GM12878 (cell line): ENCODE data around the gene IL1RAPL1. TPM values are rescaled to one million over a fixed set of nuclear protein-coding genes. Genes with fewer than 3 reads are reported as not detected.
A peak's percentile ranks its signal among the peaks of the same experiment; 100 is the strongest.

ENCODE experiments used
- ATAC-seq: fragments of 200-7000 bp; cut with Tn5 transposase; 3 replicates; pipeline ENCODE4 v1.9.1; 2020; ENCODE audit warnings: mild to moderate bottlenecking, moderate library complexity
- BruUV-seq: library from RNA; stranded (reverse); fragments of 400-500 nt; replicated peaks from 2 replicates; lab custom pipeline; 2021; lab: Mats Ljungman, UMichigan
- CTCF ChIA-PET: fragments of 300-600 bp; sonication (Branson Sonifier 250); formaldehyde crosslinking; extraction: SDS; loops from one replicate; lab custom pipeline; 2021; ENCODE audit warnings: inconsistent platforms; lab: Yijun Ruan, JAX
- POLR2A ChIA-PET: fragments of 350-600 bp; formaldehyde crosslinking; extraction: SDS; loops from one replicate; lab custom pipeline; 2021; ENCODE audit warnings: inconsistent platforms; lab: Charles Lee
- RAD21 ChIA-PET: fragments of 300-600 bp; sonication (Branson Sonifier 250); formaldehyde crosslinking; loops from one replicate; lab custom pipeline; 2023; ENCODE audit warnings: antibody characterized with exemption; ENCODE audit not compliant: unreplicated experiment; lab: Charles Lee
- SMC1A ChIA-PET: fragments of 300-600 bp; sonication (Branson Sonifier 250); formaldehyde crosslinking; loops from one replicate; lab custom pipeline; 2023; ENCODE audit not compliant: unreplicated experiment, uncharacterized antibody; lab: Charles Lee
- DNase-seq: peaks from one replicate; pipeline ENCODE4 v3.0.0-alpha.2; 2011; ENCODE audit warnings: low read depth, low spot score
- FAIRE-seq: peaks from 3 replicates; lab custom pipeline; 2011; peaks lifted over from hg19 to GRCh38; lab: Jason Lieb, UNC
- H2AFZ ChIP-seq: 2 replicates; pipeline ENCODE4 v1.6.0; 2011; ENCODE audit warnings: low read depth, low read length, control low read depth; ENCODE audit not compliant: control insufficient read depth
- H3K27ac ChIP-seq: 2 replicates; pipeline ENCODE4 v1.5.1; 2011; ENCODE audit warnings: control low read depth; ENCODE audit not compliant: control insufficient read depth, insufficient read depth
- H3K27me3 ChIP-seq, 2 experiments: replicated peaks in 1 of 2; 2 replicates each; pipeline versions ENCODE4 v1.6.0 to v1.6.1; 2011; ENCODE audit warnings: low read length in 1 of 2; ENCODE audit not compliant: control insufficient read depth in 2 of 2, insufficient read depth in 2 of 2
- H3K36me3 ChIP-seq, 2 experiments: 2 replicates each; pipeline ENCODE4 v1.5.1; 2011; ENCODE audit warnings: low read length in 1 of 2; ENCODE audit not compliant: control insufficient read depth in 2 of 2, insufficient read depth in 2 of 2
- H3K4me1 ChIP-seq: 2 replicates; pipeline ENCODE4 v1.6.1; 2011; ENCODE audit warnings: mild to moderate bottlenecking, low read length, moderate library complexity, mixed read lengths; ENCODE audit not compliant: control insufficient read depth, insufficient read depth
- H3K4me2 ChIP-seq: 2 replicates; pipeline ENCODE4 v1.6.0; 2011; ENCODE audit warnings: control low read depth; ENCODE audit not compliant: control insufficient read depth, insufficient read depth
- H3K4me3 ChIP-seq: fragments of 200-600 bp; sonication (generic); 2 replicates; pipeline ENCODE4 v1.5.1; 2016
- H3K79me2 ChIP-seq: 2 replicates; pipeline ENCODE4 v1.6.0; 2011; ENCODE audit warnings: low read length; ENCODE audit not compliant: control insufficient read depth, insufficient read depth
- H3K9ac ChIP-seq: 2 replicates; pipeline ENCODE4 v1.8.0; 2011; ENCODE audit warnings: low read length, control low read depth, mixed read lengths; ENCODE audit not compliant: control insufficient read depth, insufficient read depth
- H3K9me3 ChIP-seq: replicated peaks from 3 replicates; pipeline ENCODE4 v1.5.1; 2011; ENCODE audit warnings: mild to moderate bottlenecking, low read length; ENCODE audit not compliant: control insufficient read depth, insufficient read depth
- H4K20me1 ChIP-seq: 2 replicates; pipeline ENCODE4 v1.6.0; 2011; ENCODE audit not compliant: control insufficient read depth, insufficient read depth
- BHLHE40 ChIP-seq, 2 experiments: fragments of 450-650 bp in 1 of 2; IDR thresholded peaks; 2 replicates each; pipeline ENCODE4 v1.6.1; 2011 to 2017; ENCODE audit warnings: low read depth in 2 of 2, borderline replicate concordance in 1 of 2, improper control_type of control experiment in 1 of 2, low read length in 1 of 2, mild to moderate bottlenecking in 1 of 2
- DPF2 ChIP-seq: fragments of 450-650 bp; IDR thresholded peaks from 2 replicates; pipeline ENCODE4 v1.6.1; 2017; ENCODE audit warnings: mild to moderate bottlenecking
- MLLT1 ChIP-seq: fragments of 450-650 bp; IDR thresholded peaks from 2 replicates; pipeline ENCODE4 v1.6.1; 2016; ENCODE audit warnings: mild to moderate bottlenecking
- NFYB ChIP-seq: IDR thresholded peaks from 2 replicates; pipeline ENCODE4 v1.6.1; 2011; ENCODE audit warnings: low read depth, mild to moderate bottlenecking, low read length, improper control_type of control experiment, moderate library complexity; ENCODE audit not compliant: insufficient read depth
- RAD21 ChIP-seq: IDR thresholded peaks from 2 replicates; pipeline ENCODE4 v1.6.1; 2011; ENCODE audit warnings: mild to moderate bottlenecking, low read depth, low read length, moderate library complexity; ENCODE audit not compliant: insufficient read depth
- SMAD5 ChIP-seq: IDR thresholded peaks from 2 replicates; pipeline ENCODE4 v1.6.1; 2016; ENCODE audit warnings: antibody characterized with exemption, low read depth
- SMC3 ChIP-seq: IDR thresholded peaks from 2 replicates; pipeline ENCODE4 v1.6.1; 2011; ENCODE audit warnings: low read length, improper control_type of control experiment, borderline replicate concordance
- SUZ12 ChIP-seq: fragments of 200-600 bp; sonication (generic); IDR thresholded peaks from one replicate; pipeline ENCODE4 v1.6.1; 2018; ENCODE audit warnings: antibody characterized with exemption, mild to moderate bottlenecking; ENCODE audit not compliant: unreplicated experiment
- TAF1 ChIP-seq: IDR thresholded peaks from 2 replicates; pipeline ENCODE4 v1.6.1; 2011; ENCODE audit warnings: mild to moderate bottlenecking, low read depth, low read length, borderline replicate concordance
- ZNF217 ChIP-seq: fragments of 450-650 bp; IDR thresholded peaks from 2 replicates; pipeline ENCODE4 v1.6.1; 2017; ENCODE audit warnings: antibody characterized with exemption, mild to moderate bottlenecking
- WGBS: methylation state at CpG from one replicate; pipeline ENCODE4 v1.1.6; 2016; ENCODE audit warnings: low lambda C conversion rate; ENCODE audit not compliant: insufficient replicate concordance, insufficient coverage; ENCODE audit errors: missing lambda C conversion rate; 5-methylcytosine and 5-hydroxymethylcytosine counted together
- in situ Hi-C: fragments of 300-500 bp; cut with MboI; formaldehyde crosslinking; loops from 9 replicates; pipeline ENCODE4 v1.14.3; 2018; ENCODE audit warnings: mixed read lengths
- intact Hi-C: fragments of 100-400 bp; cut with micrococcal nuclease; formaldehyde crosslinking; loops from one replicate; pipeline ENCODE4 v1.14.2; 2022; ENCODE audit not compliant: unreplicated experiment
- polyA plus RNA-seq, 11 experiments: library from polyadenylated mRNA; depleted of rRNA in 4 of 11; unstranded in 6 of 11; stranded (reverse) in 5 of 11; fragments of >200 nt; fragmentation: Nextera tagmentation in 4 of 11; fragmentation: Illumina TruSeq in 1 of 11; extraction: Ambion mirVana in 4 of 11; extraction: Trizol in 1 of 11; gene quantifications; 1 replicate in 1 of 11; 2 replicates in 10 of 11; pipeline versions ENCODE4 v1.2.1 to v1.2.3, GENCODE V29; 2011 to 2016; ENCODE audit warnings: inconsistent platforms in 2 of 11, missing spikeins in 2 of 11, low read depth in 1 of 11
- total RNA-seq, 4 experiments: library from RNA; depleted of rRNA in 3 of 4; stranded (reverse); fragments of >200 nt in 3 of 4; fragmentation: Illumina TruSeq in 1 of 4; extraction: Trizol in 1 of 4; gene quantifications; 2 replicates each; pipeline versions ENCODE4 v1.2.1 to v1.2.3, GENCODE V29; 2013 to 2021
- TF ChIP-seq, protein P1 (sequence below): fragments of 450-650 bp; IDR thresholded peaks from 2 replicates; pipeline ENCODE4 v1.6.1; 2016; ENCODE audit warnings: mild to moderate bottlenecking, moderate library complexity, borderline replicate concordance
- TF ChIP-seq, protein P2 (sequence below): fragments of 150-350 bp; IDR thresholded peaks from 2 replicates; pipeline ENCODE4 v1.6.1; 2014; ENCODE audit warnings: mild to moderate bottlenecking, low read depth, low read length
- TF ChIP-seq, protein P3 (sequence below), 3 experiments: IDR thresholded peaks in 2 of 3; conservative IDR thresholded peaks in 1 of 3; 2 replicates each; pipeline ENCODE4 v1.5.1; 2011; ENCODE audit warnings: low read depth in 3 of 3, low read length in 3 of 3, mild to moderate bottlenecking in 3 of 3, control low read depth in 2 of 3, moderate library complexity in 2 of 3, inconsistent platforms in 1 of 3, mixed read lengths in 1 of 3; ENCODE audit not compliant: control insufficient read depth in 2 of 3, insufficient read depth in 1 of 3; ENCODE audit errors: extremely low read depth in 1 of 3

The IL1RAPL1 gene
- total and polyA plus RNA-seq, 10 of the 15 experiments (the other 5 are each of a cell fraction or from before 2014, with no cell fraction given): not detected

DNA sequence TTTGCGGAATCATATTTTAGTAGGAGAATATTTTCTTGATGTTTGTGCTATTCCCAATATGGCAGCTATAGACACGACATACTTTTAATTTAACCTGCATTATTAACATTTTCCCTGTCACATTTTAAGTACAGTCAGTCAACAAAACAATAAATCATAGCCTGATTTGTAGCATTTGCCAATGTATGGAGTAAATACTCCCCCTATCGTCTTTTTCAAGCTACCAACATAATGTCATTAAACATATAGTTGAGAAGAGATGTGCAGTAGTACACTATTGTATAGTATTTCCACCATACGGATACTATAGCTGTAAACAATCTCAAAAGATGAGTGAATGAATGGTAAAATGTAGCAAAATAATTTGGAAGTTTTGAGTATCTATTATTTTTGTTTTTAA, 1324.4 kb downstream of the IL1RAPL1 start:
- RAD21 ChIA-PET: no interaction called here
- no peak overlapping the region for H2AFZ ChIP-seq

More for the DNA sequence above, 1324.4 kb downstream of the IL1RAPL1 start:
- no peak for TF ChIP-seq SMAD5
- no peak for TF ChIP-seq ZNF217
- TF ChIP-seq, protein P1, sequence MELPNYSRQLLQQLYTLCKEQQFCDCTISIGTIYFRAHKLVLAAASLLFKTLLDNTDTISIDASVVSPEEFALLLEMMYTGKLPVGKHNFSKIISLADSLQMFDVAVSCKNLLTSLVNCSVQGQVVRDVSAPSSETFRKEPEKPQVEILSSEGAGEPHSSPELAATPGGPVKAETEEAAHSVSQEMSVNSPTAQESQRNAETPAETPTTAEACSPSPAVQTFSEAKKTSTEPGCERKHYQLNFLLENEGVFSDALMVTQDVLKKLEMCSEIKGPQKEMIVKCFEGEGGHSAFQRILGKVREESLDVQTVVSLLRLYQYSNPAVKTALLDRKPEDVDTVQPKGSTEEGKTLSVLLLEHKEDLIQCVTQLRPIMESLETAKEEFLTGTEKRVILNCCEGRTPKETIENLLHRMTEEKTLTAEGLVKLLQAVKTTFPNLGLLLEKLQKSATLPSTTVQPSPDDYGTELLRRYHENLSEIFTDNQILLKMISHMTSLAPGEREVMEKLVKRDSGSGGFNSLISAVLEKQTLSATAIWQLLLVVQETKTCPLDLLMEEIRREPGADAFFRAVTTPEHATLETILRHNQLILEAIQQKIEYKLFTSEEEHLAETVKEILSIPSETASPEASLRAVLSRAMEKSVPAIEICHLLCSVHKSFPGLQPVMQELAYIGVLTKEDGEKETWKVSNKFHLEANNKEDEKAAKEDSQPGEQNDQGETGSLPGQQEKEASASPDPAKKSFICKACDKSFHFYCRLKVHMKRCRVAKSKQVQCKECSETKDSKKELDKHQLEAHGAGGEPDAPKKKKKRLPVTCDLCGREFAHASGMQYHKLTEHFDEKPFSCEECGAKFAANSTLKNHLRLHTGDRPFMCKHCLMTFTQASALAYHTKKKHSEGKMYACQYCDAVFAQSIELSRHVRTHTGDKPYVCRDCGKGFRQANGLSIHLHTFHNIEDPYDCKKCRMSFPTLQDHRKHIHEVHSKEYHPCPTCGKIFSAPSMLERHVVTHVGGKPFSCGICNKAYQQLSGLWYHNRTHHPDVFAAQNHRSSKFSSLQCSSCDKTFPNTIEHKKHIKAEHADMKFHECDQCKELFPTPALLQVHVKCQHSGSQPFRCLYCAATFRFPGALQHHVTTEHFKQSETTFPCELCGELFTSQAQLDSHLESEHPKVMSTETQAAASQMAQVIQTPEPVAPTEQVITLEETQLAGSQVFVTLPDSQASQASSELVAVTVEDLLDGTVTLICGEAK: no peak
- TF ChIP-seq SUZ12: no peak
- TF ChIP-seq NFYB: no peak
- TF ChIP-seq RAD21: peak; percentile 56
- no peak for TF ChIP-seq TAF1
- TF ChIP-seq, protein P2, sequence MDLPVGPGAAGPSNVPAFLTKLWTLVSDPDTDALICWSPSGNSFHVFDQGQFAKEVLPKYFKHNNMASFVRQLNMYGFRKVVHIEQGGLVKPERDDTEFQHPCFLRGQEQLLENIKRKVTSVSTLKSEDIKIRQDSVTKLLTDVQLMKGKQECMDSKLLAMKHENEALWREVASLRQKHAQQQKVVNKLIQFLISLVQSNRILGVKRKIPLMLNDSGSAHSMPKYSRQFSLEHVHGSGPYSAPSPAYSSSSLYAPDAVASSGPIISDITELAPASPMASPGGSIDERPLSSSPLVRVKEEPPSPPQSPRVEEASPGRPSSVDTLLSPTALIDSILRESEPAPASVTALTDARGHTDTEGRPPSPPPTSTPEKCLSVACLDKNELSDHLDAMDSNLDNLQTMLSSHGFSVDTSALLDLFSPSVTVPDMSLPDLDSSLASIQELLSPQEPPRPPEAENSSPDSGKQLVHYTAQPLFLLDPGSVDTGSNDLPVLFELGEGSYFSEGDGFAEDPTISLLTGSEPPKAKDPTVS: no peak
- TF ChIP-seq DPF2: no peak
- TF ChIP-seq, protein P3, sequence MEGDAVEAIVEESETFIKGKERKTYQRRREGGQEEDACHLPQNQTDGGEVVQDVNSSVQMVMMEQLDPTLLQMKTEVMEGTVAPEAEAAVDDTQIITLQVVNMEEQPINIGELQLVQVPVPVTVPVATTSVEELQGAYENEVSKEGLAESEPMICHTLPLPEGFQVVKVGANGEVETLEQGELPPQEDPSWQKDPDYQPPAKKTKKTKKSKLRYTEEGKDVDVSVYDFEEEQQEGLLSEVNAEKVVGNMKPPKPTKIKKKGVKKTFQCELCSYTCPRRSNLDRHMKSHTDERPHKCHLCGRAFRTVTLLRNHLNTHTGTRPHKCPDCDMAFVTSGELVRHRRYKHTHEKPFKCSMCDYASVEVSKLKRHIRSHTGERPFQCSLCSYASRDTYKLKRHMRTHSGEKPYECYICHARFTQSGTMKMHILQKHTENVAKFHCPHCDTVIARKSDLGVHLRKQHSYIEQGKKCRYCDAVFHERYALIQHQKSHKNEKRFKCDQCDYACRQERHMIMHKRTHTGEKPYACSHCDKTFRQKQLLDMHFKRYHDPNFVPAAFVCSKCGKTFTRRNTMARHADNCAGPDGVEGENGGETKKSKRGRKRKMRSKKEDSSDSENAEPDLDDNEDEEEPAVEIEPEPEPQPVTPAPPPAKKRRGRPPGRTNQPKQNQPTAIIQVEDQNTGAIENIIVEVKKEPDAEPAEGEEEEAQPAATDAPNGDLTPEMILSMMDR (IDR thresholded peaks at IDR 0.05 in 2 of 3, conservative IDR thresholded peaks at IDR 0.05 in 1 of 3; ENCODE audit: control insufficient read depth in 2 of 3, extremely low read depth in 1 of 3, insufficient read depth in 1 of 3, low read depth in 3 of 3, low read length in 3 of 3): peak in 2 of 3 experiments; percentile 34; a peak in 2 of 6 replicates
- TF ChIP-seq MLLT1: no peak
- TF ChIP-seq SMC3: peak; percentile 26; the same call in 1 of the 2 replicates
- no peak for TF ChIP-seq BHLHE40 (IDR thresholded peaks at IDR 0.05; ENCODE audit: borderline replicate concordance in 1 of 2, low read depth in 2 of 2, low read length in 1 of 2)
- H3K4me1 ChIP-seq: no peaks in the 10 kb centered on the region
- no peak overlapping the region for H3K4me2 ChIP-seq
- in situ Hi-C loops (no loop called here), intact Hi-C loops (no loop called here)
- FAIRE-seq (no peak), DNase-seq (no peak), ATAC-seq (0 out of 3 replicates have a peak, but pooled peaks have one; percentile 39)
- no peak overlapping the region for H3K9ac ChIP-seq
- no peaks in the 10 kb centered on the region; the same call in 2 of the 3 replicates for H3K9me3 ChIP-seq
- ChIA-PET POLR2A (no interaction called here), CTCF (interaction anchor here (0.6 to 2.5 kb wide), 6 partner anchors 9 to 1734 kb away, joined by 3 to 8 read pairs (median 3); no protein-coding TSS in a partner anchor), SMC1A (interaction anchor here (0.7 kb wide), 1 partner anchor 318 kb away, joined by 3 read pairs; no protein-coding TSS in a partner anchor)
- H3K4me3 ChIP-seq: no peak overlapping the region
- WGBS: 27% methylated on average over 4 of the region's 4 CpGs
- BruUV-seq: no TSS peak
- H3K79me2 ChIP-seq: no peaks in the 10 kb centered on the region
- no peaks in the 10 kb centered on the region for H4K20me1 ChIP-seq
- H3K27me3 ChIP-seq: no peaks in the 10 kb centered on the region
- no peak overlapping the region for H3K27ac ChIP-seq
- H3K36me3 ChIP-seq: no peaks in the 10 kb centered on the region
